HL-60 (cell line): Measurements from ENCODE around the gene HCRTR1.

Source experiments
- DNase-seq, 2 experiments: peaks; one replicate each; pipeline ENCODE4 v3.0.0-alpha.2; 2010 to 2020; ENCODE audit warnings: low read depth in 1 of 2, low spot score in 1 of 2
- H3K27ac ChIP-seq: fragments of 250-450 bp; sonication (Bioruptor Pico); replicated peaks from 2 replicates; pipeline ENCODE4 v1.5.1; 2020; ENCODE audit warnings: mild to moderate bottlenecking, moderate library complexity
- H3K27me3 ChIP-seq: fragments of 250-450 bp; sonication (Bioruptor Pico); 2 replicates; pipeline ENCODE4 v1.5.1; 2021; ENCODE audit warnings: mild to moderate bottlenecking, moderate library complexity; ENCODE audit not compliant: insufficient read depth, poor library complexity, severe bottlenecking
- H3K4me3 ChIP-seq: replicated peaks from 2 replicates; pipeline ENCODE4 v1.5.1; 2011; ENCODE audit warnings: mild to moderate bottlenecking, control low read depth, low read length; ENCODE audit not compliant: insufficient read depth
- GABPA ChIP-seq: IDR thresholded peaks from 2 replicates; pipeline ENCODE4 v1.6.1; 2012; ENCODE audit warnings: low read depth
- POLR2AphosphoS5 ChIP-seq: IDR thresholded peaks from 2 replicates; pipeline ENCODE4 v1.6.1; 2012; ENCODE audit warnings: low read depth
- SPI1 ChIP-seq: IDR thresholded peaks from 2 replicates; pipeline ENCODE4 v1.6.1; 2012; ENCODE audit warnings: low read depth, mild to moderate bottlenecking, borderline replicate concordance
- TF ChIP-seq, protein P1 (sequence below): IDR thresholded peaks from one replicate; pipeline ENCODE4 v1.5.1; 2011; ENCODE audit warnings: low read length, control low read depth, inconsistent platforms; ENCODE audit not compliant: insufficient read depth
- TF ChIP-seq, protein P2 (sequence below): IDR thresholded peaks from 2 replicates; pipeline ENCODE4 v1.6.1; 2012; ENCODE audit warnings: low read depth; ENCODE audit not compliant: insufficient replicate concordance

The HCRTR1 gene

DNA sequence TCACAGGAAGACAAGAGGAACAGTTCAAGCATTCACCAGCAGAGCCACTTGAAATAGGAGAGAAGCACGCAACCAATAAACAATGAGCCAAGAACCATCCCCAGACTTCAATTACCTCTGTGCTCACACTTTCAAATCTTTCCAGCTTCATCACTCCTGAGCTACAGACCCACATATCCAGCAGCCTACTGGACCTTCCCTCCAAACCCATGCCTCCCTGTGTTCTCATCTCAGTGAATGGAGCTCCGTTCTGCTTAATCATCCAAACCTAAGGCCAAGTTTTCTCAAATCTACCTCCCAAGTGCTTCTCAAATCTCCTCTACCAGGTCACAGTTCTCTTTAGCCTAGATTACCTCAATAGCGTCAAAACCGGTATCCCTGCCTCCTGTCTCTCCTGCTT, 23.5 kb downstream of the HCRTR1 start:
- Histone ChIP-seq H3K27ac (peak overlapping the region; percentile 72), H3K27me3 (no peaks in the 10 kb centered on the region), H3K4me3 (no peak overlapping the region)
- DNase-seq, result no peak
- TF ChIP-seq, protein P1, sequence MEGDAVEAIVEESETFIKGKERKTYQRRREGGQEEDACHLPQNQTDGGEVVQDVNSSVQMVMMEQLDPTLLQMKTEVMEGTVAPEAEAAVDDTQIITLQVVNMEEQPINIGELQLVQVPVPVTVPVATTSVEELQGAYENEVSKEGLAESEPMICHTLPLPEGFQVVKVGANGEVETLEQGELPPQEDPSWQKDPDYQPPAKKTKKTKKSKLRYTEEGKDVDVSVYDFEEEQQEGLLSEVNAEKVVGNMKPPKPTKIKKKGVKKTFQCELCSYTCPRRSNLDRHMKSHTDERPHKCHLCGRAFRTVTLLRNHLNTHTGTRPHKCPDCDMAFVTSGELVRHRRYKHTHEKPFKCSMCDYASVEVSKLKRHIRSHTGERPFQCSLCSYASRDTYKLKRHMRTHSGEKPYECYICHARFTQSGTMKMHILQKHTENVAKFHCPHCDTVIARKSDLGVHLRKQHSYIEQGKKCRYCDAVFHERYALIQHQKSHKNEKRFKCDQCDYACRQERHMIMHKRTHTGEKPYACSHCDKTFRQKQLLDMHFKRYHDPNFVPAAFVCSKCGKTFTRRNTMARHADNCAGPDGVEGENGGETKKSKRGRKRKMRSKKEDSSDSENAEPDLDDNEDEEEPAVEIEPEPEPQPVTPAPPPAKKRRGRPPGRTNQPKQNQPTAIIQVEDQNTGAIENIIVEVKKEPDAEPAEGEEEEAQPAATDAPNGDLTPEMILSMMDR, result no peak
- TF ChIP-seq, protein P2, sequence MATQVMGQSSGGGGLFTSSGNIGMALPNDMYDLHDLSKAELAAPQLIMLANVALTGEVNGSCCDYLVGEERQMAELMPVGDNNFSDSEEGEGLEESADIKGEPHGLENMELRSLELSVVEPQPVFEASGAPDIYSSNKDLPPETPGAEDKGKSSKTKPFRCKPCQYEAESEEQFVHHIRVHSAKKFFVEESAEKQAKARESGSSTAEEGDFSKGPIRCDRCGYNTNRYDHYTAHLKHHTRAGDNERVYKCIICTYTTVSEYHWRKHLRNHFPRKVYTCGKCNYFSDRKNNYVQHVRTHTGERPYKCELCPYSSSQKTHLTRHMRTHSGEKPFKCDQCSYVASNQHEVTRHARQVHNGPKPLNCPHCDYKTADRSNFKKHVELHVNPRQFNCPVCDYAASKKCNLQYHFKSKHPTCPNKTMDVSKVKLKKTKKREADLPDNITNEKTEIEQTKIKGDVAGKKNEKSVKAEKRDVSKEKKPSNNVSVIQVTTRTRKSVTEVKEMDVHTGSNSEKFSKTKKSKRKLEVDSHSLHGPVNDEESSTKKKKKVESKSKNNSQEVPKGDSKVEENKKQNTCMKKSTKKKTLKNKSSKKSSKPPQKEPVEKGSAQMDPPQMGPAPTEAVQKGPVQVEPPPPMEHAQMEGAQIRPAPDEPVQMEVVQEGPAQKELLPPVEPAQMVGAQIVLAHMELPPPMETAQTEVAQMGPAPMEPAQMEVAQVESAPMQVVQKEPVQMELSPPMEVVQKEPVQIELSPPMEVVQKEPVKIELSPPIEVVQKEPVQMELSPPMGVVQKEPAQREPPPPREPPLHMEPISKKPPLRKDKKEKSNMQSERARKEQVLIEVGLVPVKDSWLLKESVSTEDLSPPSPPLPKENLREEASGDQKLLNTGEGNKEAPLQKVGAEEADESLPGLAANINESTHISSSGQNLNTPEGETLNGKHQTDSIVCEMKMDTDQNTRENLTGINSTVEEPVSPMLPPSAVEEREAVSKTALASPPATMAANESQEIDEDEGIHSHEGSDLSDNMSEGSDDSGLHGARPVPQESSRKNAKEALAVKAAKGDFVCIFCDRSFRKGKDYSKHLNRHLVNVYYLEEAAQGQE, result no peak
- no peak for TF ChIP-seq SPI1
- TF ChIP-seq POLR2AphosphoS5, result no peak
- no peak for TF ChIP-seq GABPA

DNA sequence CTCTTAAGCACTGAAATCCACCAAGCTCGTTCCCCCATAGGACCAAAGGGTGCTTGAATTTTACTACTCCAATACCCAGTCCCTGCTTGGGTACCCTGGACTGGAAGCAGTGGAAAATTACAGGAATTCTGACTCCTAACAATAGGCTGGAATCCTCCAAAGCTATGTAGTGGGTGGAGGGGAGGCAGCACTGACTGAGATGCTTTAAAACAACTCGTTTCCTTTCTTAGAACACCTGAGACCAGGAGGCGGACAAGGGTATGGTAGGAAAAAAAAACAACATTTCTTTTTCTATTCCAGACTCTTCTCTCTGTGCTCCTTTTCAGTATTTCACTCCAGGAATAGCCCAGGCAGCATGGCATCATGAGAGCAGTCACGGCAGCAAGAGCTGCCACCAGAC, 24.9 kb downstream of the HCRTR1 start:
- Histone ChIP-seq H3K27me3 (no peaks in the 10 kb centered on the region), H3K4me3 (no peak overlapping the region), H3K27ac (no peak overlapping the region)
- no peak for DNase-seq
- TF ChIP-seq, protein P1, result no peak
- TF ChIP-seq SPI1 (no peak), GABPA (no peak), POLR2AphosphoS5 (no peak)
- TF ChIP-seq, protein P2, result no peak

DNA sequence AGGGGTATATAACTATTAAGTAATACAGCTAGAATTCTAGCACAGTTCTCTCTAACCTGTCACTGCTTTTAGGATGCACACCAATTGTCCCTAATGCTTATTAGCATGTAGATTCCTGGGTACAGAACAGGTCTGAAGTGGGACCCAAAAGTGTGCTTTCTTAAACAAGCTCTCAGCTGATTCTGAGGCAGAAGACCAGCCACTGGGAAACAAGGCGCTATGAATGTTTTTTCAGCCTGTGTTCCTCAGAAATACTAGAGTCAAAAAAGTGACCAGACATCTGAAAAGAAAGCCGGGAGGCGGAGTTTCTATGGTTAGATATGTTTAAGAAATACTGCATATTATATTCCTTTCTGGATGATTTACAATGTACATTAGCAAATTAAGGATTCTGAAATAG, 25.4 kb downstream of the HCRTR1 start:
- TF ChIP-seq POLR2AphosphoS5 (no peak), GABPA (no peak), SPI1 (no peak)
- TF ChIP-seq, protein P1, result no peak
- TF ChIP-seq, protein P2, result no peak
- Histone ChIP-seq H3K27me3 (no peaks in the 10 kb centered on the region), H3K27ac (no peak overlapping the region), H3K4me3 (no peak overlapping the region)
- DNase-seq, result no peak
